Measurements from ENCODE around the gene CTBP2. TPM values are rescaled to one million over a fixed set of nuclear protein-coding genes. Genes with fewer than 3 reads are reported as not detected.

CTBP2 gene
- total RNA-seq, 4 donors from 2014 or later: 92.4 to 136 (median 125) TPM

GRCh38 chr10:125002047-125002422, 158.3 kb downstream of the CTBP2 start:
- H3K4me3 ChIP-seq (replicated peaks in 1 of 3): no peak overlapping the region

GRCh38 chr10:125001313-125002046, 158.9 kb downstream of the CTBP2 start:
- intact Hi-C loops (cut with DNase I): no loop called here
- Histone ChIP-seq H3K27ac (no peak overlapping the region), H3K4me1 (no peaks in the 10 kb centered on the region), H3K9me3 (no peaks in the 10 kb centered on the region), H3K4me3 (replicated peaks in 1 of 3) (no peak overlapping the region), H3K27me3 (no peaks in the 10 kb centered on the region), H3K36me3 (peaks cover 58 to 68% of the 10 kb centered on the region in 2 donors)
- no peak for DNase-seq
- no peak for TF ChIP-seq POLR2A (IDR thresholded peaks at IDR 0.05)
- no peak for TF ChIP-seq CTCF (IDR thresholded peaks at IDR 0.05)
- 76 to 83% methylated on average over 17 to 20 of the region's 21 CpGs for WGBS, 2 donors

More at GRCh38 chr10:125002047-125002422, 158.3 kb downstream of the CTBP2 start:
- Histone ChIP-seq H3K4me1 (no peaks in the 10 kb centered on the region), H3K27ac (no peak overlapping the region), H3K9me3 (no peaks in the 10 kb centered on the region), H3K27me3 (no peaks in the 10 kb centered on the region), H3K36me3 (peaks cover 52 to 63% of the 10 kb centered on the region in 2 donors)
- DNase-seq: no peak
- TF ChIP-seq CTCF (IDR thresholded peaks at IDR 0.05): no peak
- no peak for TF ChIP-seq POLR2A (IDR thresholded peaks at IDR 0.05)
- 81 to 93% methylated on average over 2 to 9 of the region's 12 CpGs for WGBS, 2 donors
- intact Hi-C loops (cut with DNase I): no loop called here

DNA sequence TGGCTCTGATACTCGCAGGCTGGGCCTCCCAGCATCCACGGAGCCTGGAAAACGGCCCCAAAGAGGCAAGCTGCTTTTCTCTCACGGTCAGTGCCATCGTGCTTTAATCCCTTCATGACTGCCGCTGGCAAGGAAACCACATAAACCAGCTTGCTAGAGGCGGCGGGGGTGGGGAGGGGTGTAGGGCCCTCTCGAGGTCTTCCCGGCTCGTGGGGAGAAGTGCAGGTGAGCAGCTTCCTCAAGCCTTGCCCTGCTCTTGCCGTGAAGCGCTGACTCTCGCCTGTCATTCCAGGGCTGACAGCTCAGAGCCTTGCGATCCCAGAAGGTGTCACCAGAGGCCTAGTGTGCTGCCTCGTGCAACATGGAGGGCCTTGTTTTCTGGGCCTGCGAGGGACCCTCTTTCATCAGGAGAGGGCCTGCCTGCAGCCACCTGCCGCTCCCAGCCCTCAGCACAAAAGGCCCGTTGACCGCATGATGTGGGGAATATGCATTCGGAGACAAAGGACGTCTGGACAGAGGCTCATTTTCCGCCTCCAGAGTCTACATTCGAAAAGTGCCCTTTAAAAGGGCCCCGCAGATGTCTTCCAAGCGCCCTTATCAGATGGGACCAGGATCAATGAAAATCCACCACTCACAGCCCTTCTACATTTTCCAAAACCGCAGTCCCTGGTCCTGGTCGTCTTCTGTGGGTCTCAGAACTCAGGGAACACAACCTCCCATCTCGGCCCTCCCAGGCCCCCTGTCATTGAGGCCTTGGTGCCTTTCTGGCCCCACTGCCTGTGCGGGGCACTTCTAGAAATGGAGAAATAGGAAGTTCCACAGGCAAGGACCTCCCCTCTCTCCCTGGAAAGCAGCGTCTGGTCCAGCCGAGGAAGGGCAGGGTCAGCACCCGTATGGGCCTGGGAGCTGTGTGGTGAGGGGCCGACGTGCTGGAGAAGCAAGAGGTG, 159.7 kb downstream of the CTBP2 start:
- TF ChIP-seq CTCF (IDR thresholded peaks at IDR 0.05) (no peak), POLR2A (IDR thresholded peaks at IDR 0.05) (no peak)
- no peak for DNase-seq
- H3K36me3 ChIP-seq: peaks cover 63 to 72% of the 10 kb centered on the region in 2 donors
- H3K4me3 ChIP-seq (replicated peaks in 1 of 3): no peak overlapping the region
- no peaks in the 10 kb centered on the region for H3K4me1 ChIP-seq
- no peaks in the 10 kb centered on the region for H3K9me3 ChIP-seq
- 80 to 84% methylated on average over 32 to 34 of the region's 35 CpGs for WGBS, 2 donors
- H3K27ac ChIP-seq: no peak overlapping the region
- intact Hi-C loops (cut with DNase I): no loop called here
- no peaks in the 10 kb centered on the region for H3K27me3 ChIP-seq

DNA sequence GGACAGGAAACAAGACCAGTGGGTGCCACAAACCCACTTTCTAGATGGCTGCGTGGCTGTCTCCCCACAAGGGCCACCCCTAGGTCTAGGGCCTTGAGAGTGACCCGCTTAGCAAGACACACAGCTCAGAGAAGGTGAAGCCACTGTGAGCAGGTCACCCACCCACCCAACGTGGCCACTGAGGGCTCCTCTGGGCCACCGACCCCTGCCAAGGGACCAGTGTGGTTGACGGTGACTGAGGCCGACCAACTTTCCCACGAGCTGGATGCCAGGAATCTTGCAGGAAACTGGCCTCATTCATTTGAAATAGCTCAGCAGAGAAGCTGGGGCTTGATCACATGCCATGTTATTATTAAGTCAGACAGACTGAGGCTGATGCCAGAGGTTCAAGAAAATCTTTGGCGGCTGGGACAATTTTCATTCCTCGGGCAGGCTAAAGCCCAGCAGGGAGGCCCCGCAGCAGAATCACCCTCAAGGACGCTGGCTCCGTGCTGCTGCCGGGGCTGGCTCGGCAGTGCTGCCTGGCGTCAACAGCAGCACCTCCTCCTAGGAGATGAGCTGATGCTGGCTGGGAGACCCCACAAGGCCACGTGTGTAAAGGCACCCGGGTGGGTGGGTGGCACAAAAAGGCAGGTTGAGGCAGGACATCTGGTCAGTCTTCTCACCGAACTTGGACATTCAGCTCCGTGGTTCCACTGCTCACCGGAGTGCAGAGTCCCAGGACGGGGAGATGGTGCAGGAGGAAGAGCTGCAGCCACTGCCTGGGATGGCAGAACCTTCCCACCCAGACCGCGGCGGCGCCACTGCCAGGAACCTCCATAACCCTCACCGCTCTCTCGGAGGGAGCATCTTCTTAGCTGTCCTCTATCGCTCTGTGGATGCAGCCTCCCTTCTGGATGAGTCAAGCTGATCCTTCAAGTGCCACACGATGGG, 160.7 kb downstream of the CTBP2 start:
- peaks cover 70 to 78% of the 10 kb centered on the region in 2 donors for H3K36me3 ChIP-seq
- intact Hi-C loops (cut with DNase I): no loop called here
- no peaks in the 10 kb centered on the region for H3K4me1 ChIP-seq
- 86 to 94% methylated on average over 19 to 22 of the region's 29 CpGs for WGBS, 2 donors
- no peak for DNase-seq
- no peak overlapping the region for H3K4me3 ChIP-seq (replicated peaks in 1 of 3)
- H3K9me3 ChIP-seq: no peaks in the 10 kb centered on the region
- H3K27me3 ChIP-seq: no peaks in the 10 kb centered on the region
- TF ChIP-seq CTCF (IDR thresholded peaks at IDR 0.05): no peak
- TF ChIP-seq POLR2A (IDR thresholded peaks at IDR 0.05): no peak
- H3K27ac ChIP-seq: peak overlapping the region in 2 of 3 donors; percentile 17 to 36

Measured in thyroid gland (tissue), 4 donors.